ENCODE data around the gene GUK1.

The GUK1 gene

GRCh38 chr1:228100822-228101613 lies 39.1 kb upstream of the GUK1 start:
- no peak overlapping the region for H3K9ac ChIP-seq
- H3K27me3 ChIP-seq (ENCODE audit: control insufficient read depth, insufficient read depth, low read length), result no peaks in the 10 kb centered on the region
- no peak overlapping the region for H3K4me3 ChIP-seq (ENCODE audit: low read depth, low read length)
- H2AFZ ChIP-seq, result no peak overlapping the region
- no peak overlapping the region for H3K4me2 ChIP-seq (ENCODE audit: low read length)
- H3K4me1 ChIP-seq, result no peaks in the 10 kb centered on the region
- H3K9me3 ChIP-seq (ENCODE audit: control insufficient read depth, low read length), result no peaks in the 10 kb centered on the region
- H3K36me3 ChIP-seq (ENCODE audit: control insufficient read depth, insufficient read depth, low read length), result no peaks in the 10 kb centered on the region
- H3K27ac ChIP-seq, result no peak overlapping the region
- no peak for TF ChIP-seq CTCF (IDR thresholded peaks at IDR 0.05)
- peaks cover 5% of the 10 kb centered on the region for H3K79me2 ChIP-seq

GRCh38 chr1:228101614-228101993 lies 38.5 kb upstream of the GUK1 start:
- H3K27ac ChIP-seq, result no peak overlapping the region
- H3K9ac ChIP-seq, result no peak overlapping the region
- no peak overlapping the region for H2AFZ ChIP-seq
- peaks cover 1% of the 10 kb centered on the region for H3K79me2 ChIP-seq
- H3K4me1 ChIP-seq, result no peaks in the 10 kb centered on the region
- H3K4me2 ChIP-seq (ENCODE audit: low read length), result peak overlapping the region; percentile 54
- H3K27me3 ChIP-seq (ENCODE audit: control insufficient read depth, insufficient read depth, low read length), result no peaks in the 10 kb centered on the region
- peak overlapping the region; percentile 84 for H3K4me3 ChIP-seq (ENCODE audit: low read depth, low read length)
- H3K36me3 ChIP-seq (ENCODE audit: control insufficient read depth, insufficient read depth, low read length), result no peaks in the 10 kb centered on the region
- no peaks in the 10 kb centered on the region for H3K9me3 ChIP-seq (ENCODE audit: control insufficient read depth, low read length)
- no peak for TF ChIP-seq CTCF (IDR thresholded peaks at IDR 0.05)

- Histone ChIP-seq H3K4me1 (no peaks in the 10 kb centered on the region), H2AFZ (no peak overlapping the region), H3K27me3 (ENCODE audit: control insufficient read depth, insufficient read depth, low read length) (no peaks in the 10 kb centered on the region), H3K27ac (no peak overlapping the region), H3K4me2 (ENCODE audit: low read length) (peak overlapping the region; percentile 54), H3K4me3 (ENCODE audit: low read depth, low read length) (peak overlapping the region; percentile 84), H3K9me3 (ENCODE audit: control insufficient read depth, low read length) (no peaks in the 10 kb centered on the region), H3K9ac (no peak overlapping the region), H3K79me2 (no peaks in the 10 kb centered on the region), H3K36me3 (ENCODE audit: control insufficient read depth, insufficient read depth, low read length) (no peaks in the 10 kb centered on the region)
- no peak for TF ChIP-seq CTCF (IDR thresholded peaks at IDR 0.05)
These were observed 37.9 kb upstream of the GUK1 start for GRCh38 chr1:228101994-228102790.

GRCh38 chr1:228102791-228103620 lies 37.1 kb upstream of the GUK1 start, which contains the start of gene C1orf35:
Gene C1orf35 (minus strand): TSS chr1:228103325. CDS start chr1:228103227, 98 bp downstream.
- Histone ChIP-seq H3K9ac (peak within 1 kb of the TSS; percentile 61), H3K4me2 (ENCODE audit: low read length) (peak within 1 kb of the TSS; percentile 54), H3K9me3 (ENCODE audit: control insufficient read depth, low read length) (no peaks in the 10 kb centered on the region), H2AFZ (peak within 1 kb of the TSS; percentile 90), H3K4me1 (no peaks in the 10 kb centered on the region), H3K36me3 (ENCODE audit: control insufficient read depth, insufficient read depth, low read length) (no peaks in the 10 kb centered on the region), H3K4me3 (ENCODE audit: low read depth, low read length) (peak within 1 kb of the TSS; percentile 84), H3K27me3 (ENCODE audit: control insufficient read depth, insufficient read depth, low read length) (no peaks in the 10 kb centered on the region), H3K27ac (peak within 1 kb of the TSS; percentile 83), H3K79me2 (no peaks in the 10 kb centered on the region)
- TF ChIP-seq CTCF (IDR thresholded peaks at IDR 0.05), result no peak

Measured in parathyroid adenoma (tissue), 2 donors.